Measurements from ENCODE around the gene CCDC188. TPM values are rescaled to one million over a fixed set of nuclear protein-coding genes. Genes with fewer than 3 reads are reported as not detected.

Gene CCDC188
- total and polyA plus RNA-seq, 2 donors (not counting 1 experiment from before 2014, with no cell fraction given): not detected

DNA sequence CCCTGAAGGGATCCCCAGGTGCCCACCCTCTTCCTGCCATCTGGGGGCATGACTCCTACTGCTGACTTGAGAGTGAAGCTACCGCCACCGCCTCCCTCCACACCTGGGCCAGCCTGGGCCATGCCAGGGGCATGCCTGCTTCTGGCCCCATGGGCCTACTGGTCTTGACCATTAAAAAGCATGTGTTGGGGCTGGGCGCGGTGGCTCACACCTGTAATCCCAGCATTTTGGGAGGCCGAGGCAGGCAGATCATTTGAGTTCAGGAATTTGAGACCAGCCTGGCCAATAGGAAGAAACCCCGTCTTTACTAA, 37.7 kb upstream of the CCDC188 start:
- no peak overlapping the region for H3K4me3 ChIP-seq (ENCODE audit: control extremely low read depth in 1 of 5, extremely low read depth in 1 of 5, insufficient read depth in 1 of 5, low read depth in 2 of 5, low read length in 4 of 5)
- CTCF ChIA-PET: no interaction called here
- POLR2A ChIA-PET: no interaction called here

GRCh38 chr22:20187777-20188566, 37.1 kb upstream of the CCDC188 start:
- Histone ChIP-seq H2AFZ (ENCODE audit: insufficient read depth, low read depth, low read length, poor library complexity, severe bottlenecking) (no peak overlapping the region), H3K4me3 (ENCODE audit: control extremely low read depth in 1 of 5, extremely low read depth in 1 of 5, insufficient read depth in 1 of 5, low read depth in 2 of 5, low read length in 4 of 5) (no peak overlapping the region), H3K36me3 (replicated peaks in 1 of 2; ENCODE audit: control extremely low read depth in 1 of 2, control insufficient read depth in 1 of 2, extremely low read depth in 1 of 2, insufficient read depth in 2 of 2, low read length in 1 of 2) (no peaks in the 10 kb centered on the region), H3K4me1 (ENCODE audit: control insufficient read depth in 2 of 2, insufficient read depth in 2 of 2, low read length in 2 of 2) (no peaks in the 10 kb centered on the region), H4K20me1 (ENCODE audit: control insufficient read depth, insufficient read depth, low read length, poor library complexity, severe bottlenecking) (no peaks in the 10 kb centered on the region), H3K79me2 (ENCODE audit: control insufficient read depth, insufficient read depth, low read length) (no peaks in the 10 kb centered on the region), H3K9me3 (ENCODE audit: control extremely low read depth in 1 of 3, control insufficient read depth in 2 of 3, insufficient read depth in 1 of 3, low read length in 2 of 3) (no peaks in the 10 kb centered on the region), H3K27me3 (replicated peaks in 1 of 4; ENCODE audit: control extremely low read depth in 1 of 4, control insufficient read depth in 3 of 4, insufficient read depth in 4 of 4, low read length in 3 of 4) (no peaks in the 10 kb centered on the region), H3K9ac (ENCODE audit: low read length) (no peak overlapping the region), H3K27ac (ENCODE audit: low read length in 2 of 2) (no peak overlapping the region), H3K4me2 (replicated peaks; ENCODE audit: low read depth, low read length, poor library complexity, severe bottlenecking) (no peak overlapping the region)
- intact Hi-C loops (cut with micrococcal nuclease): no loop called here
- ChIA-PET CTCF (no interaction called here), POLR2A (no interaction called here)
- Mint-ChIP-seq H3K4me3 (no peak overlapping the region), H3K9me3 (ENCODE audit: insufficient read depth) (no peaks in the 10 kb centered on the region), H3K27ac (no peak overlapping the region), H3K4me1 (no peaks in the 10 kb centered on the region), H3K27me3 (no peaks in the 10 kb centered on the region)
- TF ChIP-seq, protein P1, sequence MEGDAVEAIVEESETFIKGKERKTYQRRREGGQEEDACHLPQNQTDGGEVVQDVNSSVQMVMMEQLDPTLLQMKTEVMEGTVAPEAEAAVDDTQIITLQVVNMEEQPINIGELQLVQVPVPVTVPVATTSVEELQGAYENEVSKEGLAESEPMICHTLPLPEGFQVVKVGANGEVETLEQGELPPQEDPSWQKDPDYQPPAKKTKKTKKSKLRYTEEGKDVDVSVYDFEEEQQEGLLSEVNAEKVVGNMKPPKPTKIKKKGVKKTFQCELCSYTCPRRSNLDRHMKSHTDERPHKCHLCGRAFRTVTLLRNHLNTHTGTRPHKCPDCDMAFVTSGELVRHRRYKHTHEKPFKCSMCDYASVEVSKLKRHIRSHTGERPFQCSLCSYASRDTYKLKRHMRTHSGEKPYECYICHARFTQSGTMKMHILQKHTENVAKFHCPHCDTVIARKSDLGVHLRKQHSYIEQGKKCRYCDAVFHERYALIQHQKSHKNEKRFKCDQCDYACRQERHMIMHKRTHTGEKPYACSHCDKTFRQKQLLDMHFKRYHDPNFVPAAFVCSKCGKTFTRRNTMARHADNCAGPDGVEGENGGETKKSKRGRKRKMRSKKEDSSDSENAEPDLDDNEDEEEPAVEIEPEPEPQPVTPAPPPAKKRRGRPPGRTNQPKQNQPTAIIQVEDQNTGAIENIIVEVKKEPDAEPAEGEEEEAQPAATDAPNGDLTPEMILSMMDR (IDR thresholded peaks at IDR 0.05): no peak
- TF ChIP-seq EZH2 (IDR thresholded peaks at IDR 0.05; ENCODE audit: borderline replicate concordance, insufficient read depth, low read depth, low read length, poor library complexity, severe bottlenecking): no peak
- 85% methylated on average over 12 of the region's 12 CpGs for WGBS (ENCODE audit: insufficient coverage)
- ATAC-seq (ENCODE audit: low read depth) (no peak), DNase-seq (no peak)

More for the DNA sequence above, 37.7 kb upstream of the CCDC188 start:
- TF ChIP-seq, protein P1 (IDR thresholded peaks at IDR 0.05): no peak
- TF ChIP-seq EZH2 (IDR thresholded peaks at IDR 0.05; ENCODE audit: borderline replicate concordance, insufficient read depth, low read depth, low read length, poor library complexity, severe bottlenecking): no peak
- Mint-ChIP-seq H3K4me3 (no peak overlapping the region), H3K9me3 (ENCODE audit: insufficient read depth) (no peaks in the 10 kb centered on the region), H3K27ac (no peak overlapping the region), H3K4me1 (no peaks in the 10 kb centered on the region), H3K27me3 (no peaks in the 10 kb centered on the region)
- Histone ChIP-seq H3K27ac (ENCODE audit: low read length in 2 of 2) (no peak overlapping the region), H3K36me3 (replicated peaks in 1 of 2; ENCODE audit: control extremely low read depth in 1 of 2, control insufficient read depth in 1 of 2, extremely low read depth in 1 of 2, insufficient read depth in 2 of 2, low read length in 1 of 2) (no peaks in the 10 kb centered on the region), H3K9me3 (ENCODE audit: control extremely low read depth in 1 of 3, control insufficient read depth in 2 of 3, insufficient read depth in 1 of 3, low read length in 2 of 3) (no peaks in the 10 kb centered on the region), H3K4me1 (ENCODE audit: control insufficient read depth in 2 of 2, insufficient read depth in 2 of 2, low read length in 2 of 2) (no peaks in the 10 kb centered on the region), H2AFZ (ENCODE audit: insufficient read depth, low read depth, low read length, poor library complexity, severe bottlenecking) (no peak overlapping the region), H4K20me1 (ENCODE audit: control insufficient read depth, insufficient read depth, low read length, poor library complexity, severe bottlenecking) (no peaks in the 10 kb centered on the region), H3K9ac (ENCODE audit: low read length) (no peak overlapping the region), H3K79me2 (ENCODE audit: control insufficient read depth, insufficient read depth, low read length) (no peaks in the 10 kb centered on the region), H3K27me3 (replicated peaks in 1 of 4; ENCODE audit: control extremely low read depth in 1 of 4, control insufficient read depth in 3 of 4, insufficient read depth in 4 of 4, low read length in 3 of 4) (no peaks in the 10 kb centered on the region), H3K4me2 (replicated peaks; ENCODE audit: low read depth, low read length, poor library complexity, severe bottlenecking) (no peak overlapping the region)
- no peak for ATAC-seq (ENCODE audit: low read depth)
- no peak for DNase-seq
- intact Hi-C loops (cut with micrococcal nuclease): no loop called here
- WGBS (ENCODE audit: insufficient coverage): 85% methylated on average over 6 of the region's 6 CpGs
